HepG2 (cell line): ENCODE measurements around the gene HEYL. TPM values are rescaled to one million over a fixed set of nuclear protein-coding genes. Genes with fewer than 3 reads are reported as not detected.
A peak's percentile ranks its signal among the peaks of the same experiment; 100 is the strongest.

ENCODE experiments used
- ATAC-seq: fragments of 200-7000 bp; cut with Tn5 transposase; 3 replicates; pipeline ENCODE4 v1.9.1; 2020; ENCODE audit warnings: mild to moderate bottlenecking, moderate library complexity
- BruUV-seq: library from RNA; stranded (reverse); fragments of 400-500 nt; replicated peaks from 2 replicates; lab custom pipeline; 2021; lab: Mats Ljungman, UMichigan
- CTCF ChIA-PET: fragments of 300-600 bp; formaldehyde crosslinking; extraction: SDS; loops from one replicate; lab custom pipeline; 2021; ENCODE audit warnings: low total read pairs, inconsistent platforms, low intra/inter-chr PET ratio; lab: Yijun Ruan, JAX
- POLR2A ChIA-PET: fragments of 350-600 bp; sonication (Branson Sonifier 250); formaldehyde crosslinking; loops from one replicate; lab custom pipeline; 2020; ENCODE audit warnings: antibody characterized with exemption, inconsistent platforms; lab: Yijun Ruan, JAX
- DNase-seq: peaks from one replicate; pipeline ENCODE4 v3.0.0-alpha.2; 2015; ENCODE audit warnings: low spot score
- FAIRE-seq: peaks from 3 replicates; lab custom pipeline; 2011; peaks lifted over from hg19 to GRCh38; lab: Jason Lieb, UNC
- H2AFZ ChIP-seq: one replicate; pipeline ENCODE4 v1.6.1; 2011; ENCODE audit warnings: low read length, inconsistent platforms
- H3K27ac ChIP-seq: fragments of 300-600 bp; 3 replicates; pipeline ENCODE4 v1.8.0; 2011; ENCODE audit warnings: mixed run types, mild to moderate bottlenecking, mixed read lengths, low read length, inconsistent platforms; ENCODE audit not compliant: insufficient read depth; ENCODE audit errors: extremely low read length
- H3K27me3 ChIP-seq, 2 experiments: fragments of 200-600 bp in 1 of 2; 2 replicates in 1 of 2; 3 replicates in 1 of 2; pipeline versions ENCODE4 v1.6.0 to v1.8.0; 2011; ENCODE audit warnings: low read length in 2 of 2, mild to moderate bottlenecking in 2 of 2, moderate library complexity in 2 of 2, inconsistent platforms in 1 of 2; ENCODE audit not compliant: insufficient read depth in 2 of 2, control insufficient read depth in 1 of 2
- H3K36me3 ChIP-seq, 2 experiments: fragments of 200-600 bp in 1 of 2; replicated peaks in 1 of 2; 2 replicates in 1 of 2; 3 replicates in 1 of 2; pipeline versions ENCODE4 v1.5.1 to v1.8.0; 2011; ENCODE audit warnings: low read length in 2 of 2, inconsistent platforms in 1 of 2; ENCODE audit not compliant: insufficient read depth in 2 of 2, control insufficient read depth in 1 of 2
- H3K4me1 ChIP-seq: 2 replicates; pipeline ENCODE4 v1.5.1; 2012; ENCODE audit warnings: low read length, inconsistent platforms; ENCODE audit not compliant: insufficient read depth
- H3K4me2 ChIP-seq: 2 replicates; pipeline ENCODE4 v1.6.0; 2011; ENCODE audit warnings: low read depth, low read length, inconsistent platforms
- H3K4me3 ChIP-seq, 3 experiments: fragments of 200-600 bp in 1 of 3; sonication (generic), shearing (Covaris generic) in 1 of 3; replicated peaks in 1 of 3; 2 replicates each; pipeline ENCODE4 v1.5.1; 2011 to 2016; ENCODE audit warnings: low read length in 3 of 3, inconsistent platforms in 2 of 3, low read depth in 2 of 3, mild to moderate bottlenecking in 2 of 3, control low read depth in 1 of 3, mixed read lengths in 1 of 3; ENCODE audit not compliant: insufficient read depth in 1 of 3
- H3K79me2 ChIP-seq: one replicate; pipeline ENCODE4 v1.6.1; 2011; ENCODE audit warnings: low read length, inconsistent platforms; ENCODE audit not compliant: insufficient read depth
- H3K9ac ChIP-seq: 2 replicates; pipeline ENCODE4 v1.6.0; 2011; ENCODE audit warnings: mild to moderate bottlenecking, low read depth, low read length, inconsistent platforms; ENCODE audit not compliant: insufficient read depth
- H3K9me3 ChIP-seq: 2 replicates; pipeline ENCODE4 v1.5.1; 2012; ENCODE audit warnings: mild to moderate bottlenecking, low read length
- H4K20me1 ChIP-seq: 2 replicates; pipeline ENCODE4 v1.6.0; 2011; ENCODE audit warnings: inconsistent platforms, mild to moderate bottlenecking, low read length, moderate library complexity; ENCODE audit not compliant: insufficient read depth
- BRD4 ChIP-seq: sonication (generic); formaldehyde crosslinking; IDR thresholded peaks from 2 replicates; pipeline ENCODE4 v1.4.0; 2020; ENCODE audit warnings: missing genetic modification reagents
- CEBPB ChIP-seq: IDR thresholded peaks from 2 replicates; pipeline ENCODE4 v1.6.1; 2011; ENCODE audit warnings: low read depth, low read length, improper control_type of control experiment, borderline replicate concordance
- GPN1 ChIP-seq: sonication (generic); formaldehyde crosslinking; IDR thresholded peaks from 2 replicates; pipeline ENCODE4 v1.5.1; 2020; ENCODE audit warnings: missing genetic modification reagents, borderline replicate concordance
- HCFC1 ChIP-seq: fragments of 150-350 bp; IDR thresholded peaks from 2 replicates; pipeline ENCODE4 v1.6.1; 2014; ENCODE audit warnings: low read depth, low read length
- HINFP ChIP-seq: sonication (generic); formaldehyde crosslinking; IDR thresholded peaks from 2 replicates; pipeline ENCODE4 v1.4.0; 2020; ENCODE audit warnings: low read depth, mild to moderate bottlenecking, missing genetic modification reagents
- HNRNPLL ChIP-seq: fragments of 200-400 bp; formaldehyde crosslinking; IDR thresholded peaks from 2 replicates; pipeline ENCODE4 v1.6.1; 2017; ENCODE audit warnings: mild to moderate bottlenecking, low read depth, low read length; ENCODE audit not compliant: poor library complexity, severe bottlenecking
- NFRKB ChIP-seq: fragments of 450-650 bp; IDR thresholded peaks from 2 replicates; pipeline ENCODE4 v1.6.1; 2017
- NRL ChIP-seq: sonication (generic); formaldehyde crosslinking; IDR thresholded peaks from 2 replicates; pipeline ENCODE4 v1.5.0; 2020; ENCODE audit warnings: missing genetic modification reagents, mild to moderate bottlenecking, moderate library complexity, borderline replicate concordance
- SMAD3 ChIP-seq: sonication (generic); formaldehyde crosslinking; IDR thresholded peaks from 2 replicates; pipeline ENCODE4 v1.4.0; 2020; ENCODE audit warnings: missing genetic modification reagents
- SRF ChIP-seq: IDR thresholded peaks from 2 replicates; pipeline ENCODE4 v1.6.1; 2011; ENCODE audit warnings: mild to moderate bottlenecking, low read depth, low read length, moderate library complexity
- ZBTB1 ChIP-seq: sonication (generic); formaldehyde crosslinking; IDR thresholded peaks from 2 replicates; pipeline ENCODE4 v1.4.0; 2020; ENCODE audit warnings: missing genetic modification reagents, borderline replicate concordance
- ZFYVE20 ChIP-seq: sonication (generic); formaldehyde crosslinking; IDR thresholded peaks from 2 replicates; pipeline ENCODE4 v1.8.0; 2023; ENCODE audit warnings: low read depth, mild to moderate bottlenecking, moderate library complexity, missing genetic modification reagents, borderline replicate concordance
- ZNF30 ChIP-seq: sonication (generic); formaldehyde crosslinking; IDR thresholded peaks from 2 replicates; pipeline ENCODE4 v1.5.0; 2020; ENCODE audit warnings: mild to moderate bottlenecking, missing genetic modification reagents
- ZNF430 ChIP-seq: sonication (generic); formaldehyde crosslinking; IDR thresholded peaks from 2 replicates; pipeline ENCODE4 v1.9.0; 2021; ENCODE audit warnings: mild to moderate bottlenecking, missing genetic modification reagents
- ZNF484 ChIP-seq: sonication (generic); formaldehyde crosslinking; IDR thresholded peaks from 2 replicates; pipeline ENCODE4 v1.5.1; 2020; ENCODE audit warnings: mild to moderate bottlenecking, low read depth, missing genetic modification reagents, borderline replicate concordance
- ZNF646 ChIP-seq: sonication (generic); formaldehyde crosslinking; IDR thresholded peaks from 2 replicates; pipeline ENCODE4 v1.9.0; 2021; ENCODE audit warnings: mild to moderate bottlenecking, missing genetic modification reagents
- WGBS: methylation state at CpG from one replicate; pipeline ENCODE4 v1.1.6; 2017; ENCODE audit warnings: low lambda C conversion rate; 5-methylcytosine and 5-hydroxymethylcytosine counted together
- in situ Hi-C: cut with HindIII; loops from 2 replicates; pipeline ENCODE4 v1.10.0; 2017; ENCODE audit warnings: low pct_unique_long_range_greater_than_20kb; ENCODE audit not compliant: extremely low pct_ligation_motif_present
- intact Hi-C: fragments of 100-400 bp; cut with micrococcal nuclease; formaldehyde crosslinking; loops from one replicate; pipeline ENCODE4 v1.10.0; 2022; ENCODE audit not compliant: unreplicated experiment
- polyA plus RNA-seq, 8 experiments: library from polyadenylated mRNA; depleted of rRNA in 3 of 8; stranded (reverse) in 7 of 8; unstranded in 1 of 8; fragments of >200 nt; fragmentation: Illumina TruSeq in 4 of 8; extraction: Trizol in 4 of 8; gene quantifications; 2 replicates each; pipeline versions ENCODE4 v1.2.1 to v1.2.3, GENCODE V29; 2011 to 2016; ENCODE audit warnings: low read depth in 4 of 8, missing spikeins in 1 of 8, mixed read lengths in 1 of 8; ENCODE audit not compliant: insufficient read depth in 1 of 8
- total RNA-seq, 5 experiments: library from RNA; depleted of rRNA; stranded (reverse); fragments of >200 nt; fragmentation: Illumina TruSeq; extraction: Trizol; gene quantifications; 2 replicates each; pipeline ENCODE4 v1.2.3, GENCODE V29; 2016; ENCODE audit warnings: low read depth in 1 of 5

The HEYL gene
- total and polyA plus RNA-seq, 2 of the 13 experiments (the other 11 are each of a cell fraction or from before 2014, with no cell fraction given) = 0.03 to 0.04 TPM

GRCh38 chr1:39635205-39635870, 4.1 kb downstream of the HEYL start (continued):
- TF ChIP-seq NFRKB = no peak
- TF ChIP-seq SRF = no peak

GRCh38 chr1:39633422-39633821, 6.0 kb downstream of the HEYL start:
- no peak overlapping the region for H3K27ac ChIP-seq
- H3K4me1 ChIP-seq = no peaks in the 10 kb centered on the region
- no peak overlapping the region for H3K9ac ChIP-seq
- ChIA-PET CTCF (no interaction called here), POLR2A (no interaction called here)
- no peaks in the 10 kb centered on the region for H3K79me2 ChIP-seq
- peak overlapping the region in 1 of 3 experiments; percentile 61; a peak in 1 of 6 replicates for H3K4me3 ChIP-seq
- no peak for ATAC-seq
- H3K9me3 ChIP-seq = no peaks in the 10 kb centered on the region
- H3K36me3 ChIP-seq = no peaks in the 10 kb centered on the region
- no TSS peak for BruUV-seq
- no peaks in the 10 kb centered on the region for H4K20me1 ChIP-seq
- intact Hi-C loops = no loop called here
- H2AFZ ChIP-seq = no peak overlapping the region
- H3K27me3 ChIP-seq = peaks cover 1 to 62% of the 10 kb centered on the region in 2 experiments; a peak in 4 of 5 replicates
- 67% methylated on average over 3 of the region's 3 CpGs for WGBS
- in situ Hi-C loops = no loop called here
- no peak for DNase-seq
- no peak for FAIRE-seq
- peak overlapping the region; percentile 20; the same call in 1 of the 2 replicates for H3K4me2 ChIP-seq
- no peak for TF ChIP-seq CEBPB
- no peak for TF ChIP-seq GPN1 (CRISPR knock-in tag)
- no peak for TF ChIP-seq BRD4
- no peak for TF ChIP-seq HINFP (CRISPR knock-in tag)
- no peak for TF ChIP-seq ZBTB1
- no peak for TF ChIP-seq ZNF430 (CRISPR knock-in tag)
- TF ChIP-seq HNRNPLL = no peak
- TF ChIP-seq ZNF30 = no peak
- no peak for TF ChIP-seq SMAD3 (CRISPR knock-in tag)
- no peak for TF ChIP-seq ZNF646
- TF ChIP-seq ZFYVE20 (CRISPR knock-in tag) = no peak
- TF ChIP-seq HCFC1 = no peak
- no peak for TF ChIP-seq NRL (CRISPR knock-in tag)
- no peak for TF ChIP-seq ZNF484 (CRISPR knock-in tag)
